SK-N-SH (cell line): Measurements from ENCODE around the gene PHLDA3. TPM values are rescaled to one million over a fixed set of nuclear protein-coding genes. Genes with fewer than 3 reads are reported as not detected.

Experiments
- CTCF ChIA-PET: fragments of 300-600, 350-600 bp; formaldehyde crosslinking; extraction: SDS; loops from one replicate; lab custom pipeline; 2021; lab: Yijun Ruan, JAX
- POLR2A ChIA-PET: fragments of 350-600 bp; sonication (Branson Sonifier 250); formaldehyde crosslinking; extraction: SDS; loops from one replicate; lab custom pipeline; 2020; ENCODE audit warnings: antibody characterized with exemption, inconsistent platforms; lab: Yijun Ruan, JAX
- DNase-seq: peaks from one replicate; pipeline ENCODE4 v3.0.0; 2012
- H2AFZ ChIP-seq: fragments of 200-600 bp; sonication (generic); 2 replicates; pipeline ENCODE4 v1.8.1; 2016; ENCODE audit warnings: antibody characterized with exemption, mild to moderate bottlenecking, low read depth
- H3F3A ChIP-seq: fragments of 200-600 bp; sonication (generic); replicated peaks from 2 replicates; pipeline ENCODE3; 2016; ENCODE audit warnings: antibody characterized with exemption, mild to moderate bottlenecking; ENCODE audit not compliant: insufficient read depth
- H3K27ac ChIP-seq, 2 experiments: fragments of 200-500 bp in 1 of 2; fragments of 200-600 bp in 1 of 2; sonication (Bioruptor generic) in 1 of 2; sonication (generic), shearing (Covaris generic) in 1 of 2; 2 replicates each; pipeline versions ENCODE4 v1.5.1 to v1.6.1; 2014 to 2016; ENCODE audit warnings: low read depth in 2 of 2, inconsistent platforms in 1 of 2, low read length in 1 of 2, mild to moderate bottlenecking in 1 of 2, mixed read lengths in 1 of 2
- H3K27me3 ChIP-seq: fragments of 200-600 bp; sonication (generic), shearing (Covaris generic); 2 replicates; pipeline ENCODE4 v1.6.1; 2016; ENCODE audit warnings: mixed run types; ENCODE audit not compliant: insufficient read depth
- H3K36me3 ChIP-seq, 2 experiments: fragments of 200-500 bp in 1 of 2; fragments of 200-600 bp in 1 of 2; sonication (Bioruptor generic) in 1 of 2; sonication (generic) in 1 of 2; replicated peaks in 1 of 2; 2 replicates each; pipeline versions ENCODE3 to v1.5.1; 2014 to 2016; ENCODE audit warnings: low read length in 1 of 2, mild to moderate bottlenecking in 1 of 2; ENCODE audit not compliant: insufficient read depth in 2 of 2, control insufficient read depth in 1 of 2
- H3K4me1 ChIP-seq, 2 experiments: fragments of 200-500 bp in 1 of 2; fragments of 200-600 bp in 1 of 2; sonication (Bioruptor generic) in 1 of 2; sonication (generic), shearing (Covaris generic) in 1 of 2; 2 replicates each; pipeline versions ENCODE4 v1.5.1 to v1.6.1; 2014 to 2016; ENCODE audit warnings: low read depth in 1 of 2, low read length in 1 of 2, mixed run types in 1 of 2; ENCODE audit not compliant: insufficient read depth in 2 of 2, control insufficient read depth in 1 of 2
- H3K4me2 ChIP-seq: fragments of 200-600 bp; sonication (generic), shearing (Covaris generic); 2 replicates; pipeline ENCODE4 v1.6.1; 2017; ENCODE audit warnings: mixed run types
- H3K4me3 ChIP-seq, 2 experiments: fragments of 200-500 bp in 1 of 2; fragments of 200-600 bp in 1 of 2; sonication (Bioruptor generic) in 1 of 2; sonication (generic), shearing (Covaris generic) in 1 of 2; 2 replicates each; pipeline versions ENCODE4 v1.5.1 to v1.8.1; 2014 to 2016; ENCODE audit warnings: low read depth in 2 of 2, inconsistent platforms in 1 of 2, low read length in 1 of 2, mild to moderate bottlenecking in 1 of 2, mixed read lengths in 1 of 2, moderate library complexity in 1 of 2
- H3K79me2 ChIP-seq: fragments of 200-600 bp; sonication (generic); 2 replicates; pipeline ENCODE4 v1.8.1; 2017; ENCODE audit warnings: mild to moderate bottlenecking; ENCODE audit not compliant: insufficient read depth
- H3K9ac ChIP-seq: fragments of 200-600 bp; sonication (generic); 2 replicates; pipeline ENCODE4 v1.6.1; 2017; ENCODE audit warnings: mixed run types
- H3K9me2 ChIP-seq: fragments of 200-600 bp; sonication (generic); 2 replicates; pipeline ENCODE4 v1.6.1; 2017; ENCODE audit warnings: mixed run types
- H3K9me3 ChIP-seq: fragments of 200-600 bp; sonication (generic); 2 replicates; pipeline ENCODE4 v1.6.1; 2017; ENCODE audit warnings: mixed run types, mild to moderate bottlenecking, moderate library complexity
- H4K20me1 ChIP-seq: fragments of 200-600 bp; sonication (generic); 2 replicates; pipeline ENCODE4 v1.6.1; 2017; ENCODE audit warnings: mild to moderate bottlenecking, mixed run types; ENCODE audit not compliant: insufficient read depth
- CTCF ChIP-seq: fragments of 200-600 bp; sonication (generic); IDR thresholded peaks from 2 replicates; pipeline ENCODE4 v1.6.1; 2017; ENCODE audit warnings: antibody characterized with exemption, mild to moderate bottlenecking, moderate library complexity
- ELF1 ChIP-seq: IDR thresholded peaks from 2 replicates; pipeline ENCODE4 v1.4.0; 2012
- EZH2phosphoT487 ChIP-seq: fragments of 200-600 bp; sonication (generic); IDR thresholded peaks from 2 replicates; pipeline ENCODE4 v1.6.1; 2017; ENCODE audit warnings: low read depth, mixed run types, mild to moderate bottlenecking, antibody characterized with exemption, moderate library complexity, borderline replicate concordance
- FOXM1 ChIP-seq: IDR thresholded peaks from 2 replicates; pipeline ENCODE4 v1.4.0; 2012; ENCODE audit warnings: low read depth, mild to moderate bottlenecking
- GABPA ChIP-seq: IDR thresholded peaks from 2 replicates; pipeline ENCODE4 v1.4.0; 2012; ENCODE audit warnings: low read depth, mild to moderate bottlenecking
- GATA2 ChIP-seq: sonication (generic); formaldehyde crosslinking; IDR thresholded peaks from 2 replicates; pipeline ENCODE4 v1.5.0; 2020; ENCODE audit warnings: mild to moderate bottlenecking, missing genetic modification reagents
- IRF3 ChIP-seq: fragments of 150-350 bp; IDR thresholded peaks from 2 replicates; pipeline ENCODE4 v1.6.1; 2016; ENCODE audit warnings: mild to moderate bottlenecking, low read depth, low read length
- JUND ChIP-seq: IDR thresholded peaks from 2 replicates; pipeline ENCODE4 v1.4.0; 2012
- MEF2A ChIP-seq: IDR thresholded peaks from 2 replicates; pipeline ENCODE4 v1.4.0; 2012; ENCODE audit warnings: low read depth, borderline replicate concordance
- MXI1 ChIP-seq: IDR thresholded peaks from 2 replicates; pipeline ENCODE4 v1.6.1; 2012; ENCODE audit warnings: mild to moderate bottlenecking, low read depth, low read length, improper control_type of control experiment
- NFIC ChIP-seq: IDR thresholded peaks from 2 replicates; pipeline ENCODE4 v1.4.0; 2012; ENCODE audit warnings: borderline replicate concordance
- NRF1 ChIP-seq: IDR thresholded peaks from 2 replicates; pipeline ENCODE4 v1.6.1; 2012; ENCODE audit warnings: low read depth, mild to moderate bottlenecking, low read length
- PBX3 ChIP-seq: IDR thresholded peaks from 2 replicates; pipeline ENCODE4; 2012
- RAD21 ChIP-seq: IDR thresholded peaks from 2 replicates; pipeline ENCODE4 v1.6.1; 2012; ENCODE audit warnings: mild to moderate bottlenecking, low read length
- RCOR1 ChIP-seq: fragments of 150-350 bp; IDR thresholded peaks from 2 replicates; pipeline ENCODE4 v1.6.1; 2017; ENCODE audit warnings: antibody characterized with exemption, low read length
- SMC3 ChIP-seq: IDR thresholded peaks from 2 replicates; pipeline ENCODE4 v1.6.1; 2012; ENCODE audit warnings: low read depth, low read length, improper control_type of control experiment
- TAF1 ChIP-seq: IDR thresholded peaks from 2 replicates; pipeline ENCODE4 v1.6.1; 2012; ENCODE audit warnings: low read depth, mild to moderate bottlenecking, low read length, moderate library complexity, borderline replicate concordance
- TCF12 ChIP-seq: IDR thresholded peaks from 2 replicates; pipeline ENCODE4 v1.4.0; 2012
- TEAD4 ChIP-seq: IDR thresholded peaks from 2 replicates; pipeline ENCODE4 v1.4.0; 2012; ENCODE audit warnings: mild to moderate bottlenecking, borderline replicate concordance; ENCODE audit not compliant: insufficient read depth
- USF2 ChIP-seq: fragments of 150-350 bp; IDR thresholded peaks from 2 replicates; pipeline ENCODE4 v1.6.1; 2017; ENCODE audit warnings: antibody characterized with exemption, low read length, low read depth, borderline replicate concordance
- YY1 ChIP-seq: IDR thresholded peaks from 2 replicates; pipeline ENCODE4 v1.4.0; 2012; ENCODE audit warnings: low read depth, mild to moderate bottlenecking
- WGBS: methylation state at CpG from one replicate; pipeline ENCODE4 v1.1.6; 2017; ENCODE audit warnings: low lambda C conversion rate; 5-methylcytosine and 5-hydroxymethylcytosine counted together
- polyA plus RNA-seq, 3 experiments: library from polyadenylated mRNA; depleted of rRNA; stranded (reverse); fragments of >200 nt; gene quantifications; 2 replicates each; pipeline ENCODE4 v1.2.3, GENCODE V29; 2012

Gene PHLDA3
- polyA plus RNA-seq, 1 of the 3 experiments (the other 2 are of a cell fraction) = 105 TPM

GRCh38 chr1:201447903-201448871, 20.8 kb downstream of the PHLDA3 start (continued):
- TF ChIP-seq PBX3 = no peak
- no peak for TF ChIP-seq RCOR1
- TF ChIP-seq MEF2A = no peak
- TF ChIP-seq NRF1 = no peak
- no peak for TF ChIP-seq TCF12
- TF ChIP-seq, all 33 proteins: peak for 4

GRCh38 chr1:201445310-201445709, 23.7 kb downstream of the PHLDA3 start:
- H3K79me2 ChIP-seq = no peaks in the 10 kb centered on the region
- H3K4me2 ChIP-seq = no peak overlapping the region
- no peak overlapping the region for H3K4me3 ChIP-seq
- no peak overlapping the region for H2AFZ ChIP-seq
- 93% methylated on average over 6 of the region's 6 CpGs for WGBS
- no peaks in the 10 kb centered on the region for H3K36me3 ChIP-seq
- no peak overlapping the region for H3K9ac ChIP-seq
- POLR2A ChIA-PET = no interaction called here
- H4K20me1 ChIP-seq = no peaks in the 10 kb centered on the region
- H3K4me1 ChIP-seq = peaks cover 0 to 11% of the 10 kb centered on the region in 2 experiments; a peak in 2 of 4 replicates
- no peak overlapping the region for H3K27ac ChIP-seq
- CTCF ChIA-PET = interaction anchor here (1.4 to 11.6 kb wide), 4 partner anchors 9 to 67 kb away, joined by 6 to 124 read pairs (median 20); no protein-coding TSS in a partner anchor
- DNase-seq = no peak
- TF ChIP-seq MXI1 (no peak), RCOR1 (no peak), SMC3 (no peak), FOXM1 (no peak), GATA2 (CRISPR knock-in tag) (no peak), CTCF (no peak), PBX3 (no peak), IRF3 (no peak), JUND (no peak), USF2 (no peak), ELF1 (no peak), TAF1 (no peak), NFIC (no peak), EZH2phosphoT487 (no peak), RAD21 (no peak), YY1 (no peak), NRF1 (no peak), GABPA (no peak), TEAD4 (no peak)
- H3K27me3 ChIP-seq = no peaks in the 10 kb centered on the region
- H3K9me3 ChIP-seq = no peaks in the 10 kb centered on the region
- H3F3A ChIP-seq = peaks cover 8% of the 10 kb centered on the region
- no peaks in the 10 kb centered on the region for H3K9me2 ChIP-seq
